ENCODE measurements around the gene TMEM222. TPM values are rescaled to one million over a fixed set of nuclear protein-coding genes. Genes with fewer than 3 reads are reported as not detected.

The TMEM222 gene
- total RNA-seq, 1 experiment from 2014 or later = 57.4 TPM

DNA sequence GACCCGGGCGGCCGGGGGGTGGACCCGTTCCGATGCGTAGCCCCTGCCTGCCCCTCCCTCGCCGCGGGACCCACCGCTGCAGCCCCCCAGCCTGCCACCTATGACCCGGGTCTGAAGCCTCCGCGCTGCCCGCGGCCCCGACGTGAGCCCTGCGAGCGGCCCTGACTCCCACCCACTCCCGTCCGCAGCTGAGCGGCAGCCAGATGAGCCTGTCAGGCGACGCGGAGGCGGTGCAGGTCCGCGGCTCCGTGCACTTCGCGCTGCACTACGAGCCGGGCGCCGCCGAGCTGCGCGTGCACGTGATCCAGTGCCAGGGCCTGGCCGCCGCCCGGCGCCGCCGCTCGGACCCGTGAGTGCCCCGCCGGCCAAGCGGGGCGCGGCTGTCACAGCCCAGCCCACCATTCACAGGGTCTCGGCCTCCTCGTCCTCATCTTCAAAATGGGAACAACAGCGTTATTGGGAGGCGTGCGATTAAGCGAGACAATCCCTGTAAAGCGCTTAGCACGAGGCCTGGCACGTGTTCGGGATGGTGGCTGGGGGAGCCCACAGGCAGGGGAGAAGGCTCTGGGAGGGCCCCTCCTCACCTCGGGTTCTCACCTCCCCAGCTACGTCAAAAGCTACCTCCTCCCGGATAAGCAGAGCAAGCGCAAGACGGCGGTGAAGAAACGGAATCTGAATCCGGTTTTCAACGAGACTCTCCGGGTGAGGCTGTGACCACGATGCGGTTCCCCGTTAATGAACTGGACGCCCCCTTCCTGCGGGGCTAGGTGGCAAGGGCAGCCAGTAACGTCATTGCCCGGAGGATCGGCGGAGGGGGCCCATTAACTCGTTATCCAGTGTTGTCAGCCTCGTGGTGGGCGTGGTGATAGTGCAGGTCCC lies 28.1 kb downstream of the TMEM222 start:
- peak; percentile 86 for ATAC-seq
- no peaks in the 10 kb centered on the region for H3F3A ChIP-seq (ENCODE audit: low read length, unreplicated experiment)
- TF ChIP-seq EZH2 (IDR thresholded peaks at IDR 0.05; ENCODE audit: low read length, unreplicated experiment) = no peak
- no peak for TF ChIP-seq EZH2phosphoT487 (IDR thresholded peaks at IDR 0.05; ENCODE audit: borderline replicate concordance, low read length)
- TF ChIP-seq, protein P1, sequence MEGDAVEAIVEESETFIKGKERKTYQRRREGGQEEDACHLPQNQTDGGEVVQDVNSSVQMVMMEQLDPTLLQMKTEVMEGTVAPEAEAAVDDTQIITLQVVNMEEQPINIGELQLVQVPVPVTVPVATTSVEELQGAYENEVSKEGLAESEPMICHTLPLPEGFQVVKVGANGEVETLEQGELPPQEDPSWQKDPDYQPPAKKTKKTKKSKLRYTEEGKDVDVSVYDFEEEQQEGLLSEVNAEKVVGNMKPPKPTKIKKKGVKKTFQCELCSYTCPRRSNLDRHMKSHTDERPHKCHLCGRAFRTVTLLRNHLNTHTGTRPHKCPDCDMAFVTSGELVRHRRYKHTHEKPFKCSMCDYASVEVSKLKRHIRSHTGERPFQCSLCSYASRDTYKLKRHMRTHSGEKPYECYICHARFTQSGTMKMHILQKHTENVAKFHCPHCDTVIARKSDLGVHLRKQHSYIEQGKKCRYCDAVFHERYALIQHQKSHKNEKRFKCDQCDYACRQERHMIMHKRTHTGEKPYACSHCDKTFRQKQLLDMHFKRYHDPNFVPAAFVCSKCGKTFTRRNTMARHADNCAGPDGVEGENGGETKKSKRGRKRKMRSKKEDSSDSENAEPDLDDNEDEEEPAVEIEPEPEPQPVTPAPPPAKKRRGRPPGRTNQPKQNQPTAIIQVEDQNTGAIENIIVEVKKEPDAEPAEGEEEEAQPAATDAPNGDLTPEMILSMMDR (conservative IDR thresholded peaks at IDR 0.05; ENCODE audit: low read depth, low read length) = no peak
- peak overlapping the region; percentile 96 for H3K4me2 ChIP-seq (ENCODE audit: low read length)
- no peaks in the 10 kb centered on the region for H3K9me2 ChIP-seq (replicated peaks; ENCODE audit: low read length)
- H3K4me3 ChIP-seq (ENCODE audit: low read length) = peak overlapping the region; percentile 71
- peak overlapping the region; percentile 82 for H2AFZ ChIP-seq (ENCODE audit: low read length)
- DNase-seq = peak; percentile 79
- peaks cover 16% of the 10 kb centered on the region for H3K4me1 ChIP-seq (ENCODE audit: insufficient read depth, low read length)
- no peaks in the 10 kb centered on the region for H3K79me2 ChIP-seq (ENCODE audit: low read length)
- H3K9ac ChIP-seq (ENCODE audit: low read length) = peak overlapping the region; percentile 69
- CTCF ChIA-PET = interaction anchor here (0.5 to 0.7 kb wide), 3 partner anchors 51 to 115 kb away, joined by 3 to 4 read pairs (median 4); partner anchors contain the start of gene WDTC1
- BruUV-seq (replicated peaks) = TSS peak; percentile 25
- H3K27ac ChIP-seq (ENCODE audit: low read length) = peak overlapping the region; percentile 40
- no peaks in the 10 kb centered on the region for H3K36me3 ChIP-seq (ENCODE audit: low read depth, low read length)
- POLR2A ChIA-PET (ENCODE audit: unreplicated experiment) = no interaction called here
- intact Hi-C loops (cut with micrococcal nuclease) = loop anchor here (1.0 kb wide), 1 partner anchor 9 kb away; no protein-coding TSS in a partner anchor
- H3K27me3 ChIP-seq (ENCODE audit: low read length) = no peaks in the 10 kb centered on the region
- no peaks in the 10 kb centered on the region for H3K9me3 ChIP-seq (ENCODE audit: low read length)
- H4K20me1 ChIP-seq (ENCODE audit: low read length) = no peaks in the 10 kb centered on the region

DNA sequence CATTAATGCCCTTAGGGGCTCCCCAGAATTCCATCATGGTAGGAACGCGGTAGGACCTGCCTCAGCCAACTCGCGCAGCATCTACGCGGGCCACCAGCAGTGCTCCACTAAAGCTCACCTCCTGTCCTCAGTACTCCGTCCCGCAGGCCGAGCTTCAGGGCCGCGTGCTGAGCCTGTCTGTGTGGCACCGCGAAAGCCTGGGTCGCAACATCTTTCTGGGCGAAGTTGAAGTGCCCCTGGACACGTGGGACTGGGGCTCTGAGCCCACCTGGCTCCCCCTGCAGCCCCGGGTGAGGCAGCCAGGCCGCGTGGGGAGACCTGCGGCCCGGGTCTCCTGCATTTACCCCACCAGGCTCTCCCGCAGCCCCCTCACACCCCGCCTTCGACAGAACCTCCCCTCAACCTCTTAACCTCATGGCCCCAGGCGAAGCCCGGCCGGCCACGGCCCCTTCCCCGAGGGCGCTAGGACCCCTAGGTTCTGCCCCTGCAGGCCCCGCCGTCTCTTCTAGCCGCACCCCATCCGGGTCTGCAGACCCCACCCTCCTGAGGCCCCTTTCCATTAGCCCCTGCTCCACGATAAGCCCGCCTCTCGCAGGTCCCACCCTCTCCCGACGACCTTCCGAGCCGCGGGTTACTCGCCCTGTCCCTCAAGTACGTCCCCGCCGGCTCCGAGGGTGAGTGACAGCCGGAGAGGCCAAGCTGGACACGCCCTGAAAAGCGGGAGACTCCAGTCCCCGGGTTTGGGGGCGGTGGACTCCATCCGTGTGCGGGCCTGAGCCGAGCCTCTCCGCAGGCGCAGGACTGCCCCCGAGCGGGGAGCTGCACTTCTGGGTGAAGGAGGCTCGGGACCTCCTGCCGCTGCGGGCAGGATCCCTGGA lies 28.9 kb downstream of the TMEM222 start:
- Histone ChIP-seq H3K27ac (ENCODE audit: low read length) (no peak overlapping the region), H3K9ac (ENCODE audit: low read length) (no peak overlapping the region), H3K36me3 (ENCODE audit: low read depth, low read length) (peaks cover 2% of the 10 kb centered on the region; the same call in 1 of the 2 replicates), H3K27me3 (ENCODE audit: low read length) (no peaks in the 10 kb centered on the region), H3F3A (ENCODE audit: low read length, unreplicated experiment) (no peaks in the 10 kb centered on the region), H3K9me2 (replicated peaks; ENCODE audit: low read length) (no peaks in the 10 kb centered on the region), H3K4me2 (ENCODE audit: low read length) (peak overlapping the region; percentile 96; the same call in 1 of the 2 replicates), H3K79me2 (ENCODE audit: low read length) (no peaks in the 10 kb centered on the region), H3K4me3 (ENCODE audit: low read length) (no peak overlapping the region), H3K9me3 (ENCODE audit: low read length) (no peaks in the 10 kb centered on the region), H3K4me1 (ENCODE audit: insufficient read depth, low read length) (peaks cover 16% of the 10 kb centered on the region), H4K20me1 (ENCODE audit: low read length) (no peaks in the 10 kb centered on the region), H2AFZ (ENCODE audit: low read length) (no peak overlapping the region)
- ChIA-PET CTCF (no interaction called here), POLR2A (ENCODE audit: unreplicated experiment) (no interaction called here)
- BruUV-seq (replicated peaks) = no TSS peak
- ATAC-seq (no peak), DNase-seq (no peak)
- intact Hi-C loops (cut with micrococcal nuclease) = no loop called here
- TF ChIP-seq EZH2phosphoT487 (IDR thresholded peaks at IDR 0.05; ENCODE audit: borderline replicate concordance, low read length) (no peak), EZH2 (IDR thresholded peaks at IDR 0.05; ENCODE audit: low read length, unreplicated experiment) (no peak)
- TF ChIP-seq, protein P1 (conservative IDR thresholded peaks at IDR 0.05; ENCODE audit: low read depth, low read length) = no peak

Measured in PC-3 (cell line).